A549 (cell line): ENCODE results near the gene FGD4. TPM values are rescaled to one million over a fixed set of nuclear protein-coding genes. Genes with fewer than 3 reads are reported as not detected.

ENCODE experiments used
- ATAC-seq, 2 experiments: fragments of 200-7000 bp in 1 of 2; fragments of >200 bp in 1 of 2; cut with Nextera tagmentation in 1 of 2; cut with Tn5 transposase in 1 of 2; 3 replicates each; pipeline versions ENCODE4 v1.8.0 to v1.9.1; 2018 to 2020; ENCODE audit warnings: mild to moderate bottlenecking in 1 of 2, moderate library complexity in 1 of 2
- CTCF ChIA-PET: fragments of 300-600 bp; sonication (Branson Sonifier 250); formaldehyde crosslinking; extraction: SDS; loops from one replicate; lab custom pipeline; 2021; ENCODE audit warnings: antibody characterized with exemption, inconsistent platforms; lab: Yijun Ruan, JAX
- POLR2A ChIA-PET: fragments of 350-600 bp; formaldehyde crosslinking; extraction: SDS; loops from one replicate; lab custom pipeline; 2021; ENCODE audit warnings: antibody characterized with exemption, inconsistent platforms; lab: Yijun Ruan, JAX
- DNase-seq, 2 experiments: peaks; one replicate each; pipeline versions ENCODE4 v3.0.0 to v3.0.0-alpha.2; 2011 to 2016; ENCODE audit warnings: low read depth in 1 of 2, low spot score in 1 of 2
- FAIRE-seq: peaks from 2 replicates; lab custom pipeline; 2011; peaks lifted over from hg19 to GRCh38; lab: Jason Lieb, UNC
- H3K27ac ChIP-seq, 2 experiments: fragments of >200 bp; sonication (Bioruptor Twin); formaldehyde crosslinking; 3 replicates each; pipeline ENCODE4 v1.5.1; 2016 to 2017
- H3K4me1 ChIP-seq: fragments of >200 bp; sonication (Bioruptor Twin); formaldehyde crosslinking; 3 replicates; pipeline ENCODE4 v1.6.1; 2016
- H3K4me2 ChIP-seq: fragments of >200 bp; sonication (Bioruptor Twin); formaldehyde crosslinking; 3 replicates; pipeline ENCODE4 v1.6.1; 2016
- H3K4me3 ChIP-seq: fragments of >200 bp; sonication (Bioruptor Twin); formaldehyde crosslinking; 3 replicates; pipeline ENCODE4 v1.5.1; 2016
- H3K9me3 ChIP-seq: fragments of >200 bp; sonication (Bioruptor Twin); formaldehyde crosslinking; 3 replicates; pipeline ENCODE4 v1.6.1; 2016
- CHD2 ChIP-seq: fragments of 150-350 bp; IDR thresholded peaks from 2 replicates; pipeline ENCODE4 v1.6.1; 2014; ENCODE audit warnings: low read length; ENCODE audit not compliant: partially characterized antibody
- EHF ChIP-seq: fragments of 250-450 bp; sonication (Bioruptor Pico); IDR thresholded peaks from 2 replicates; pipeline ENCODE4 v1.5.0; 2020; ENCODE audit warnings: mild to moderate bottlenecking
- EHMT2 ChIP-seq: fragments of 200-600 bp; sonication (generic); IDR thresholded peaks from 2 replicates; pipeline ENCODE4 v1.6.1; 2016; ENCODE audit warnings: antibody characterized with exemption, low read depth, mild to moderate bottlenecking, moderate library complexity
- FOSB ChIP-seq: fragments of 250-450 bp; sonication (Bioruptor Pico); IDR thresholded peaks from 2 replicates; pipeline ENCODE4 v1.5.0; 2020; ENCODE audit warnings: mild to moderate bottlenecking, moderate library complexity
- FOSL2 ChIP-seq, 2 experiments: fragments of 450-650 bp in 1 of 2; fragments of >200 bp in 1 of 2; sonication (Bioruptor Twin) in 1 of 2; formaldehyde crosslinking; IDR thresholded peaks; 2 replicates each; pipeline versions ENCODE4 v1.5.0 to v1.6.1; 2016 to 2020; ENCODE audit warnings: mild to moderate bottlenecking in 1 of 2, moderate library complexity in 1 of 2
- HDAC2 ChIP-seq: fragments of 200-600 bp; sonication (generic); IDR thresholded peaks from 2 replicates; pipeline ENCODE4 v1.6.1; 2016
- HEYL ChIP-seq: fragments of 250-450 bp; sonication (Bioruptor Pico); IDR thresholded peaks from 2 replicates; pipeline ENCODE4 v1.8.0; 2021; ENCODE audit warnings: mild to moderate bottlenecking, moderate library complexity
- HMGXB4 ChIP-seq: fragments of 250-450 bp; sonication (Bioruptor Pico); IDR thresholded peaks from 2 replicates; pipeline ENCODE4 v1.5.0; 2021; ENCODE audit warnings: mild to moderate bottlenecking, moderate library complexity, borderline replicate concordance
- HOXA7 ChIP-seq: fragments of 250-450 bp; sonication (Bioruptor Pico); IDR thresholded peaks from 2 replicates; pipeline ENCODE4 v1.5.0; 2020; ENCODE audit warnings: mild to moderate bottlenecking, moderate library complexity
- HOXB13 ChIP-seq: fragments of 250-450 bp; sonication (Bioruptor Pico); IDR thresholded peaks from 2 replicates; pipeline ENCODE4 v1.5.0; 2020; ENCODE audit warnings: low read depth, mild to moderate bottlenecking, moderate library complexity
- JUN ChIP-seq, 2 experiments: fragments of >200 bp; sonication (Bioruptor Twin); formaldehyde crosslinking; IDR thresholded peaks; 2 replicates in 1 of 2; 3 replicates in 1 of 2; pipeline ENCODE4 v1.6.1; 2016 to 2017
- JUNB ChIP-seq: fragments of >200 bp; sonication (Bioruptor Twin); formaldehyde crosslinking; IDR thresholded peaks from 2 replicates; pipeline ENCODE4 v1.6.1; 2016
- NPAS2 ChIP-seq: fragments of 250-450 bp; sonication (Bioruptor Pico); IDR thresholded peaks from 2 replicates; pipeline ENCODE4 v1.8.0; 2022; ENCODE audit warnings: mild to moderate bottlenecking, moderate library complexity, borderline replicate concordance
- PBX3 ChIP-seq: IDR thresholded peaks from 2 replicates; pipeline ENCODE4 v1.6.1; 2012
- RARB ChIP-seq: fragments of 250-450 bp; sonication (Bioruptor Pico); IDR thresholded peaks from 2 replicates; pipeline ENCODE4 v1.8.0; 2021; ENCODE audit warnings: mild to moderate bottlenecking, moderate library complexity
- RCOR1 ChIP-seq: fragments of 150-350 bp; IDR thresholded peaks from 2 replicates; pipeline ENCODE4 v1.6.1; 2014; ENCODE audit warnings: antibody characterized with exemption, low read length, low read depth
- RFX5 ChIP-seq: fragments of 450-650 bp; IDR thresholded peaks from 2 replicates; pipeline ENCODE4 v1.7.1; 2014; ENCODE audit warnings: antibody characterized with exemption, mild to moderate bottlenecking, moderate library complexity
- RNF2 ChIP-seq: fragments of 200-600 bp; sonication (generic); IDR thresholded peaks from 2 replicates; pipeline ENCODE4 v1.6.1; 2016; ENCODE audit warnings: low read depth, mild to moderate bottlenecking, antibody characterized with exemption, moderate library complexity, borderline replicate concordance
- SREBF2 ChIP-seq: fragments of 450-650 bp; IDR thresholded peaks from 2 replicates; pipeline ENCODE4 v1.6.1; 2014; ENCODE audit warnings: mild to moderate bottlenecking, moderate library complexity
- TP53 ChIP-seq: fragments of 250-450 bp; sonication (Bioruptor Pico); IDR thresholded peaks from 2 replicates; pipeline ENCODE4 v1.5.0; 2021; ENCODE audit warnings: mild to moderate bottlenecking, moderate library complexity
- ZFP36 ChIP-seq: fragments of 450-650 bp; IDR thresholded peaks from 2 replicates; pipeline ENCODE4 v1.6.1; 2014; ENCODE audit warnings: borderline replicate concordance; ENCODE audit not compliant: partially characterized antibody
- ZSCAN20 ChIP-seq: fragments of 250-450 bp; sonication (Bioruptor Pico); IDR thresholded peaks from 2 replicates; pipeline ENCODE4 v1.8.0; 2022; ENCODE audit warnings: mild to moderate bottlenecking, moderate library complexity
- WGBS: methylation state at CpG from one replicate; pipeline ENCODE4 v1.1.6; 2017; ENCODE audit errors: missing lambda C conversion rate; 5-methylcytosine and 5-hydroxymethylcytosine counted together
- polyA plus RNA-seq, 4 experiments: library from polyadenylated mRNA; depleted of rRNA in 3 of 4; stranded (reverse); fragments of >200 nt; fragmentation: RNase III in 1 of 4; extraction: RNeasy Plus Mini Kit Qiagen cat#74134 plus additional on column Dnase treatment in 1 of 4; gene quantifications; 2 replicates in 3 of 4; 3 replicates in 1 of 4; pipeline ENCODE4 v1.2.3, GENCODE V29; 2011 to 2017
- TF ChIP-seq, protein P1 (sequence below): fragments of >200 bp; sonication (Bioruptor Twin); formaldehyde crosslinking; IDR thresholded peaks from 3 replicates; pipeline ENCODE4 v1.5.1; 2016
- TF ChIP-seq, protein P2 (sequence below): fragments of 200-600 bp; sonication (generic); IDR thresholded peaks from 2 replicates; pipeline ENCODE4 v1.6.1; 2016; ENCODE audit warnings: antibody characterized with exemption, mild to moderate bottlenecking, moderate library complexity

The FGD4 gene
- polyA plus RNA-seq, 2 of the 4 experiments (the other 2 are of a cell fraction): 2.2 to 6.0 TPM

- Histone ChIP-seq H3K27ac (no peak overlapping the region), H3K4me1 (no peaks in the 10 kb centered on the region), H3K4me2 (no peak overlapping the region), H3K4me3 (no peak overlapping the region), H3K9me3 (peaks cover 3% of the 10 kb centered on the region; the same call in 1 of the 3 replicates)
- POLR2A ChIA-PET: no interaction called here
- no peak for ATAC-seq
- WGBS: 91% methylated on average over 2 of the region's 2 CpGs
- no peak for FAIRE-seq
- CTCF ChIA-PET: interaction anchor here (0.5 kb wide), 1 partner anchor 42 kb away, joined by 3 read pairs; no protein-coding TSS in a partner anchor
- TF ChIP-seq RFX5: no peak
- TF ChIP-seq JUN (IDR thresholded peaks at IDR 0.05): no peak
- no peak for TF ChIP-seq HMGXB4 (CRISPR knock-in tag)
- no peak for TF ChIP-seq SREBF2
- TF ChIP-seq JUNB: no peak
- TF ChIP-seq EHF (CRISPR knock-in tag): no peak
- TF ChIP-seq FOSB: no peak
- no peak for TF ChIP-seq RCOR1
- TF ChIP-seq RNF2: no peak
- TF ChIP-seq EHMT2: no peak
- no peak for TF ChIP-seq HEYL
- no peak for TF ChIP-seq ZSCAN20 (CRISPR knock-in tag)
- TF ChIP-seq, protein P1, sequence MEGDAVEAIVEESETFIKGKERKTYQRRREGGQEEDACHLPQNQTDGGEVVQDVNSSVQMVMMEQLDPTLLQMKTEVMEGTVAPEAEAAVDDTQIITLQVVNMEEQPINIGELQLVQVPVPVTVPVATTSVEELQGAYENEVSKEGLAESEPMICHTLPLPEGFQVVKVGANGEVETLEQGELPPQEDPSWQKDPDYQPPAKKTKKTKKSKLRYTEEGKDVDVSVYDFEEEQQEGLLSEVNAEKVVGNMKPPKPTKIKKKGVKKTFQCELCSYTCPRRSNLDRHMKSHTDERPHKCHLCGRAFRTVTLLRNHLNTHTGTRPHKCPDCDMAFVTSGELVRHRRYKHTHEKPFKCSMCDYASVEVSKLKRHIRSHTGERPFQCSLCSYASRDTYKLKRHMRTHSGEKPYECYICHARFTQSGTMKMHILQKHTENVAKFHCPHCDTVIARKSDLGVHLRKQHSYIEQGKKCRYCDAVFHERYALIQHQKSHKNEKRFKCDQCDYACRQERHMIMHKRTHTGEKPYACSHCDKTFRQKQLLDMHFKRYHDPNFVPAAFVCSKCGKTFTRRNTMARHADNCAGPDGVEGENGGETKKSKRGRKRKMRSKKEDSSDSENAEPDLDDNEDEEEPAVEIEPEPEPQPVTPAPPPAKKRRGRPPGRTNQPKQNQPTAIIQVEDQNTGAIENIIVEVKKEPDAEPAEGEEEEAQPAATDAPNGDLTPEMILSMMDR: no peak
- no peak for TF ChIP-seq TP53
- no peak for TF ChIP-seq FOSL2 (IDR thresholded peaks at IDR 0.05)
- no peak for TF ChIP-seq FOSL2 (CRISPR knock-in tag; IDR thresholded peaks at IDR 0.05)
- TF ChIP-seq PBX3: no peak
- no peak for TF ChIP-seq CHD2
- no peak for TF ChIP-seq HOXA7 (CRISPR knock-in tag)
- no peak for TF ChIP-seq HOXB13 (CRISPR knock-in tag)
- DNase-seq: no peak
Measured at GRCh38 chr12:32577328-32577727, 178.0 kb downstream of the FGD4 start.

DNA sequence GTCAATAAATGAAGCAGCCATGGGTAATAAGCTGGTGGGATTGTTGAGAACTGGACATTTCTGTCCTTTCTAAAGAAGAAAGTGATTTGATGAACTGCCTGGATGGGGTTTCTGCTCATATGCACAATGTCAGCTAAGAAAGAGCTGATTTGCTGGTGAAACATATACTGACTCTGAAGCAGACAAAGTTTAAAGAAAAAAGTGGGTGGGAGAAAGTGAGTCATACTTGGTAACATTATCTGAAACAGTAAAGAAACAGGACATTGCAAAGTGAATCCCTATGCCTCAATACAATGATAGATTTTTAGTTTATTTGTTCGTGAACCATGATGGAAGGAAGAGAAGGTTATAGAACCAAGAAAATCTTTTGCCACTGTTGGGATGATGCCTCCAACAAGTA, 184.2 kb downstream of the FGD4 start:
- ChIA-PET POLR2A (no interaction called here), CTCF (interaction anchor here (0.9 kb wide), 1 partner anchor 100 kb away, joined by 3 read pairs; no protein-coding TSS in a partner anchor)
- Histone ChIP-seq H3K4me2 (no peak overlapping the region), H3K9me3 (no peaks in the 10 kb centered on the region), H3K4me1 (peaks cover 8% of the 10 kb centered on the region; the same call in 2 of the 3 replicates), H3K4me3 (no peak overlapping the region), H3K27ac (no peak overlapping the region)
- WGBS: 84% methylated on average over 1 of the region's 1 CpG
- DNase-seq: no peak
- peak in 1 of 2 experiments; percentile 38; a peak in 1 of 6 replicates for ATAC-seq
- no peak for FAIRE-seq
- TF ChIP-seq, protein P2, sequence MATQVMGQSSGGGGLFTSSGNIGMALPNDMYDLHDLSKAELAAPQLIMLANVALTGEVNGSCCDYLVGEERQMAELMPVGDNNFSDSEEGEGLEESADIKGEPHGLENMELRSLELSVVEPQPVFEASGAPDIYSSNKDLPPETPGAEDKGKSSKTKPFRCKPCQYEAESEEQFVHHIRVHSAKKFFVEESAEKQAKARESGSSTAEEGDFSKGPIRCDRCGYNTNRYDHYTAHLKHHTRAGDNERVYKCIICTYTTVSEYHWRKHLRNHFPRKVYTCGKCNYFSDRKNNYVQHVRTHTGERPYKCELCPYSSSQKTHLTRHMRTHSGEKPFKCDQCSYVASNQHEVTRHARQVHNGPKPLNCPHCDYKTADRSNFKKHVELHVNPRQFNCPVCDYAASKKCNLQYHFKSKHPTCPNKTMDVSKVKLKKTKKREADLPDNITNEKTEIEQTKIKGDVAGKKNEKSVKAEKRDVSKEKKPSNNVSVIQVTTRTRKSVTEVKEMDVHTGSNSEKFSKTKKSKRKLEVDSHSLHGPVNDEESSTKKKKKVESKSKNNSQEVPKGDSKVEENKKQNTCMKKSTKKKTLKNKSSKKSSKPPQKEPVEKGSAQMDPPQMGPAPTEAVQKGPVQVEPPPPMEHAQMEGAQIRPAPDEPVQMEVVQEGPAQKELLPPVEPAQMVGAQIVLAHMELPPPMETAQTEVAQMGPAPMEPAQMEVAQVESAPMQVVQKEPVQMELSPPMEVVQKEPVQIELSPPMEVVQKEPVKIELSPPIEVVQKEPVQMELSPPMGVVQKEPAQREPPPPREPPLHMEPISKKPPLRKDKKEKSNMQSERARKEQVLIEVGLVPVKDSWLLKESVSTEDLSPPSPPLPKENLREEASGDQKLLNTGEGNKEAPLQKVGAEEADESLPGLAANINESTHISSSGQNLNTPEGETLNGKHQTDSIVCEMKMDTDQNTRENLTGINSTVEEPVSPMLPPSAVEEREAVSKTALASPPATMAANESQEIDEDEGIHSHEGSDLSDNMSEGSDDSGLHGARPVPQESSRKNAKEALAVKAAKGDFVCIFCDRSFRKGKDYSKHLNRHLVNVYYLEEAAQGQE: no peak
- TF ChIP-seq HDAC2 (no peak), RARB (CRISPR knock-in tag) (no peak), HMGXB4 (CRISPR knock-in tag) (no peak), NPAS2 (no peak), ZFP36 (no peak)
- TF ChIP-seq, protein P1: no peak
- TF ChIP-seq, all 56 proteins: peak for 0
